ENCODE measurements around the gene OPA3.

Gene OPA3

GRCh38 chr19:45547211-45547770 lies 37.3 kb downstream of the OPA3 start:
- TF ChIP-seq CTCF (IDR thresholded peaks at IDR 0.05; ENCODE audit: insufficient read depth, low read length, poor library complexity, severe bottlenecking): no peak
- Histone ChIP-seq H3K36me3 (ENCODE audit: control insufficient read depth, insufficient read depth, low read length) (no peaks in the 10 kb centered on the region), H3K4me3 (replicated peaks; ENCODE audit: low read depth, low read length) (no peak overlapping the region), H3K27me3 (replicated peaks; ENCODE audit: control insufficient read depth, insufficient read depth, low read length) (no peaks in the 10 kb centered on the region)
- DNase-seq (ENCODE audit: extremely low read depth, insufficient read length): no peak

- H3K36me3 ChIP-seq (ENCODE audit: control insufficient read depth, insufficient read depth, low read length): no peaks in the 10 kb centered on the region
- no peak overlapping the region for H3K4me3 ChIP-seq (replicated peaks; ENCODE audit: low read depth, low read length)
- TF ChIP-seq CTCF (IDR thresholded peaks at IDR 0.05; ENCODE audit: insufficient read depth, low read length, poor library complexity, severe bottlenecking): no peak
- H3K27me3 ChIP-seq (replicated peaks; ENCODE audit: control insufficient read depth, insufficient read depth, low read length): no peaks in the 10 kb centered on the region
- DNase-seq (ENCODE audit: extremely low read depth, insufficient read length): no peak
Measured at GRCh38 chr19:45542234-45542668, 42.4 kb downstream of the OPA3 start.

GRCh38 chr19:45539459-45539858 lies 45.1 kb downstream of the OPA3 start:
- no peaks in the 10 kb centered on the region for H3K36me3 ChIP-seq (ENCODE audit: control insufficient read depth, insufficient read depth, low read length)
- DNase-seq (ENCODE audit: extremely low read depth, insufficient read length): no peak
- no peak for TF ChIP-seq CTCF (IDR thresholded peaks at IDR 0.05; ENCODE audit: insufficient read depth, low read length, poor library complexity, severe bottlenecking)
- H3K4me3 ChIP-seq (replicated peaks; ENCODE audit: low read depth, low read length): no peak overlapping the region
- H3K27me3 ChIP-seq (replicated peaks; ENCODE audit: control insufficient read depth, insufficient read depth, low read length): no peaks in the 10 kb centered on the region

GRCh38 chr19:45531349-45531748 lies 53.3 kb downstream of the OPA3 start:
- H3K36me3 ChIP-seq (ENCODE audit: control insufficient read depth, insufficient read depth, low read length): peaks cover 15% of the 10 kb centered on the region
- no peak for TF ChIP-seq CTCF (IDR thresholded peaks at IDR 0.05; ENCODE audit: insufficient read depth, low read length, poor library complexity, severe bottlenecking)
- DNase-seq (ENCODE audit: extremely low read depth, insufficient read length): no peak
- no peaks in the 10 kb centered on the region for H3K27me3 ChIP-seq (replicated peaks; ENCODE audit: control insufficient read depth, insufficient read depth, low read length)
- H3K4me3 ChIP-seq (replicated peaks; ENCODE audit: low read depth, low read length): no peak overlapping the region

- Histone ChIP-seq H3K36me3 (ENCODE audit: control insufficient read depth, insufficient read depth, low read length) (peaks cover 29% of the 10 kb centered on the region), H3K27me3 (replicated peaks; ENCODE audit: control insufficient read depth, insufficient read depth, low read length) (no peaks in the 10 kb centered on the region), H3K4me3 (replicated peaks; ENCODE audit: low read depth, low read length) (no peak overlapping the region)
- TF ChIP-seq CTCF (IDR thresholded peaks at IDR 0.05; ENCODE audit: insufficient read depth, low read length, poor library complexity, severe bottlenecking): no peak
- DNase-seq (ENCODE audit: extremely low read depth, insufficient read length): no peak
Measured at GRCh38 chr19:45529420-45529785, 55.2 kb downstream of the OPA3 start.
